ENCODE results near the gene MAPK7.

GRCh38 chr17:19362277-19363113 is 15.8 kb upstream of the MAPK7 start, which contains the start of gene B9D1:
- TF ChIP-seq CTCF (IDR thresholded peaks at IDR 0.05; ENCODE audit: extremely low read depth in 1 of 2, insufficient read depth in 1 of 2, low read depth in 1 of 2, low read length in 2 of 2) (peak; percentile 88 to 95), EZH2 (IDR thresholded peaks at IDR 0.05; ENCODE audit: borderline replicate concordance, low read depth, low read length, severe bottlenecking) (no peak)

Measured in endothelial cell of umbilical vein (primary cell).